CD4-positive, alpha-beta T cell treated with Interleukin-12 subunit alpha and Interleukin-12 subunit beta, for 1 hour (primary cell): Measurements from ENCODE around the gene MYO1D.
A peak's percentile ranks its signal among the peaks of the same experiment; 100 is the strongest.

Source experiments
- DNase-seq: peaks from one replicate; pipeline ENCODE4 v3.0.0-alpha.2; 2020

The MYO1D gene

GRCh38 chr17:32609884-32610650 lies 266.9 kb downstream of the MYO1D start:
- no peak for DNase-seq

- peak; percentile 78 for DNase-seq
Measured at GRCh38 chr17:32609085-32609484, 267.8 kb downstream of the MYO1D start.

- DNase-seq: no peak
Measured at GRCh38 chr17:32608267-32608666, 268.7 kb downstream of the MYO1D start.

- no peak for DNase-seq
Measured at GRCh38 chr17:32604966-32605365, 272.0 kb downstream of the MYO1D start.

GRCh38 chr17:32602396-32602795 lies 274.5 kb downstream of the MYO1D start:
- DNase-seq: no peak

GRCh38 chr17:32601866-32602265 lies 275.1 kb downstream of the MYO1D start:
- no peak for DNase-seq

GRCh38 chr17:32596628-32597027 lies 280.3 kb downstream of the MYO1D start:
- DNase-seq: no peak

- DNase-seq: no peak
Measured at GRCh38 chr17:32596206-32596605, 280.7 kb downstream of the MYO1D start.

- no peak for DNase-seq
Measured at GRCh38 chr17:32593003-32593402, 283.9 kb downstream of the MYO1D start.

GRCh38 chr17:32591405-32591804 lies 285.5 kb downstream of the MYO1D start:
- no peak for DNase-seq

- DNase-seq: no peak
Measured at GRCh38 chr17:32590974-32591373, 285.9 kb downstream of the MYO1D start.

- no peak for DNase-seq
Measured at GRCh38 chr17:32588982-32589381, 287.9 kb downstream of the MYO1D start.

GRCh38 chr17:32588135-32588534 lies 288.8 kb downstream of the MYO1D start:
- DNase-seq: no peak

- no peak for DNase-seq
Measured at GRCh38 chr17:32586666-32587065, 290.3 kb downstream of the MYO1D start.

- no peak for DNase-seq
Measured at GRCh38 chr17:32584792-32585191, 292.1 kb downstream of the MYO1D start.

GRCh38 chr17:32583053-32583452 lies 293.9 kb downstream of the MYO1D start:
- no peak for DNase-seq

- DNase-seq: peak; percentile 15
Measured at GRCh38 chr17:32575852-32576251, 301.1 kb downstream of the MYO1D start.

GRCh38 chr17:32570081-32570396 lies 306.9 kb downstream of the MYO1D start:
- DNase-seq: no peak

- DNase-seq: no peak
Measured at GRCh38 chr17:32569171-32570080, 307.5 kb downstream of the MYO1D start.

- DNase-seq: no peak
Measured at GRCh38 chr17:32568705-32569104, 308.2 kb downstream of the MYO1D start.

- DNase-seq: no peak
Measured at GRCh38 chr17:32567511-32567910, 309.4 kb downstream of the MYO1D start.

GRCh38 chr17:32567086-32567485 lies 309.8 kb downstream of the MYO1D start:
- DNase-seq: no peak

- no peak for DNase-seq
Measured at GRCh38 chr17:32566303-32566702, 310.6 kb downstream of the MYO1D start.

- no peak for DNase-seq
Measured at GRCh38 chr17:32565401-32565800, 311.5 kb downstream of the MYO1D start.
